Measurements from ENCODE around the gene MMP26. TPM values are rescaled to one million over a fixed set of nuclear protein-coding genes. Genes with fewer than 3 reads are reported as not detected.

The MMP26 gene
- polyA plus RNA-seq, 1 donor: not detected

- no peaks in the 10 kb centered on the region for H3K9me3 ChIP-seq (ENCODE audit: control insufficient read depth, low read depth, low read length)
- no peak overlapping the region for H3K4me3 ChIP-seq (ENCODE audit: low read length)
- 67% methylated on average over 1 of the region's 3 CpGs for WGBS (ENCODE audit: insufficient coverage, low lambda C conversion rate)
- no peaks in the 10 kb centered on the region for H3K4me1 ChIP-seq (ENCODE audit: control insufficient read depth, insufficient read depth, low read length)
- peak in 1 of 2 donors; percentile 16 for DNase-seq
- no peak overlapping the region for H3K27ac ChIP-seq (ENCODE audit: low read length)
- H3K27me3 ChIP-seq (ENCODE audit: control insufficient read depth, insufficient read depth, low read length): no peaks in the 10 kb centered on the region
- no peaks in the 10 kb centered on the region for H3K36me3 ChIP-seq (ENCODE audit: control insufficient read depth, insufficient read depth, low read length)
Observed at GRCh38 chr11:4680341-4680740, 24.2 kb upstream of the MMP26 start.

DNA sequence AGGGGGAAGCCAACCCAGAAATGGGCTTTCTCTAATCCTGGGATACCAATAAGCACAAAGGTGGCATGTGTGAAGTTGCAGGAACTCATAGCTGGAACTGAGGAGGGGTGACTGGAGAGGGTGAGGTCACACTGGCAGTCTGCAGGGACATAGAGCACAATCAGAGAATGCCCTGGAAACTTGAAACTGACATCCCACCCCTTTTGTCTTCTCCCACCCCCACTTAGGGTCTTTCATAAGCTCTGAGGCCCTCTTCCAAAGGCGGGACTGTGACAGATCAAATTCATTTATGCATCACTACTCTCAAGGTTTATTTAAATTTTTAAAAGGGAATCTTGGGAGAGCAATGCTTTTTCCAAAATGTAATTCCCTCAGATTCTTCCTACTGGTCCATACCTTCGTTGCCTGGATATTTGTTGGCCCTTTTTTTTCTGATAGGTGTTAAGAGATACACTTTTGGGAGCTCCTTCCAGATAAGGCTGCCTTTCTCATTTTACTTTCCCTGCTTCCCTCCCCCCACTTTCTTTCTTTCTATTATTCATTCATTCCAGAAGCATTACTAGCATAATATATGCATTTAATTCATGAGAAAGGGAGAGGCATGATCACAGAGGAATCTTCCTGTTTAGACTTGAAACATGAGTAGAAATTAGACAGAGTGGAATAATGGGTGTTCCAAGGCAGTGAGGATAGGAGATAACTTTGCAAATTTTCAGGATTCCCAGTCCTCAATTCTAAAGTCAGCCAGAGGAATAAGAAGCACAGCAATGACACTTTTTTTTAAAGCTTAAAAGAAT is 21.8 kb upstream of the MMP26 start:
- no peak for DNase-seq
- 89% methylated on average over 2 of the region's 2 CpGs for WGBS (ENCODE audit: insufficient coverage, low lambda C conversion rate)
- Histone ChIP-seq H3K4me1 (ENCODE audit: control insufficient read depth, insufficient read depth, low read length) (no peaks in the 10 kb centered on the region), H3K4me3 (ENCODE audit: low read length) (no peak overlapping the region), H3K36me3 (ENCODE audit: control insufficient read depth, insufficient read depth, low read length) (no peaks in the 10 kb centered on the region), H3K9me3 (ENCODE audit: control insufficient read depth, low read depth, low read length) (no peaks in the 10 kb centered on the region), H3K27me3 (ENCODE audit: control insufficient read depth, insufficient read depth, low read length) (no peaks in the 10 kb centered on the region), H3K27ac (ENCODE audit: low read length) (no peak overlapping the region)

- Histone ChIP-seq H3K36me3 (ENCODE audit: control insufficient read depth, insufficient read depth, low read length) (no peaks in the 10 kb centered on the region), H3K27ac (ENCODE audit: low read length) (no peak overlapping the region), H3K4me1 (ENCODE audit: control insufficient read depth, insufficient read depth, low read length) (no peaks in the 10 kb centered on the region), H3K9me3 (ENCODE audit: control insufficient read depth, low read depth, low read length) (no peaks in the 10 kb centered on the region), H3K27me3 (ENCODE audit: control insufficient read depth, insufficient read depth, low read length) (no peaks in the 10 kb centered on the region), H3K4me3 (ENCODE audit: low read length) (no peak overlapping the region)
- WGBS (ENCODE audit: insufficient coverage, low lambda C conversion rate): no CpG with 5 or more reads among the region's 3 CpGs
- no peak for DNase-seq
Observed at GRCh38 chr11:4684631-4685285, 19.8 kb upstream of the MMP26 start.

GRCh38 chr11:4695442-4695841 is 9.1 kb upstream of the MMP26 start:
- Histone ChIP-seq H3K27ac (ENCODE audit: low read length) (no peak overlapping the region), H3K27me3 (ENCODE audit: control insufficient read depth, insufficient read depth, low read length) (no peaks in the 10 kb centered on the region), H3K9me3 (ENCODE audit: control insufficient read depth, low read depth, low read length) (no peaks in the 10 kb centered on the region), H3K4me3 (ENCODE audit: low read length) (no peak overlapping the region), H3K36me3 (ENCODE audit: control insufficient read depth, insufficient read depth, low read length) (no peaks in the 10 kb centered on the region), H3K4me1 (ENCODE audit: control insufficient read depth, insufficient read depth, low read length) (no peaks in the 10 kb centered on the region)
- DNase-seq: no peak
- no CpG with 5 or more reads among the region's 1 CpG for WGBS (ENCODE audit: insufficient coverage, low lambda C conversion rate)

DNA sequence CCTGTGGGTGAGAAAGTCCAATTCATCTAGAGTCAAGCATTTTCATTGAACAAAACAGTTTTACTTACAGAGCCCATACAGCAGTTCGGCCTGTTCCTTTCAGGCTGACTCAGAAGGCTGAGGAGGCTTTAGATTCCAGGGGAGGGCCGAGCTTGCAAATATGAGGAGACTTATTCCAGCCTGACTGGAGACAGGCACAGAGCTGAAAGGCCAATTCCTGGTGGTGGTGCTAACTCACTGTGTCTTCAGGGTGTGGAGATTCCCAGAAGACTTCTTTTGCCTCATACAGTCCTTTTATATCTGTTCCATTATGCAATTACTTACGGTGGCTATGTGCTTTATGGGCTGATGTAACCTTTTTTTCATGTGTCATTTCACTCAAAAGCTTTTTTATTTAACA is 7.0 kb upstream of the MMP26 start, which contains the start of gene OR51E2:
Gene OR51E2, minus strand, starts transcription at position 269 of the 400 bp plus-strand sequence. CDS start 15,142 bp downstream, outside the sequence.
- 100% methylated on average over 1 of the region's 3 CpGs for WGBS (ENCODE audit: insufficient coverage, low lambda C conversion rate)
- H3K4me1 ChIP-seq (ENCODE audit: control insufficient read depth, insufficient read depth, low read length): no peaks in the 10 kb centered on the region
- H3K27me3 ChIP-seq (ENCODE audit: control insufficient read depth, insufficient read depth, low read length): no peaks in the 10 kb centered on the region
- no peaks in the 10 kb centered on the region for H3K9me3 ChIP-seq (ENCODE audit: control insufficient read depth, low read depth, low read length)
- H3K4me3 ChIP-seq (ENCODE audit: low read length): no peak within 1 kb of the TSS
- no peak within 1 kb of the TSS for H3K27ac ChIP-seq (ENCODE audit: low read length)
- no peaks in the 10 kb centered on the region for H3K36me3 ChIP-seq (ENCODE audit: control insufficient read depth, insufficient read depth, low read length)
- DNase-seq: no peak

GRCh38 chr11:4699697-4700435 is 4.7 kb upstream of the MMP26 start:
- 100% methylated on average over 1 of the region's 3 CpGs for WGBS (ENCODE audit: insufficient coverage, low lambda C conversion rate)
- no peak for DNase-seq
- Histone ChIP-seq H3K36me3 (ENCODE audit: control insufficient read depth, insufficient read depth, low read length) (no peaks in the 10 kb centered on the region), H3K4me1 (ENCODE audit: control insufficient read depth, insufficient read depth, low read length) (no peaks in the 10 kb centered on the region), H3K4me3 (ENCODE audit: low read length) (no peak overlapping the region), H3K27me3 (ENCODE audit: control insufficient read depth, insufficient read depth, low read length) (no peaks in the 10 kb centered on the region), H3K27ac (ENCODE audit: low read length) (no peak overlapping the region), H3K9me3 (ENCODE audit: control insufficient read depth, low read depth, low read length) (no peaks in the 10 kb centered on the region)

GRCh38 chr11:4700436-4700820 is 4.2 kb upstream of the MMP26 start:
- no peak for DNase-seq
- H3K27me3 ChIP-seq (ENCODE audit: control insufficient read depth, insufficient read depth, low read length): no peaks in the 10 kb centered on the region
- no peak overlapping the region for H3K4me3 ChIP-seq (ENCODE audit: low read length)
- no peaks in the 10 kb centered on the region for H3K36me3 ChIP-seq (ENCODE audit: control insufficient read depth, insufficient read depth, low read length)
- H3K9me3 ChIP-seq (ENCODE audit: control insufficient read depth, low read depth, low read length): no peaks in the 10 kb centered on the region
- no peaks in the 10 kb centered on the region for H3K4me1 ChIP-seq (ENCODE audit: control insufficient read depth, insufficient read depth, low read length)
- no CpG with 5 or more reads among the region's 1 CpG for WGBS (ENCODE audit: insufficient coverage, low lambda C conversion rate)
- H3K27ac ChIP-seq (ENCODE audit: low read length): no peak overlapping the region

- Histone ChIP-seq H3K27ac (ENCODE audit: low read length) (no peak overlapping the region), H3K27me3 (ENCODE audit: control insufficient read depth, insufficient read depth, low read length) (no peaks in the 10 kb centered on the region), H3K4me3 (ENCODE audit: low read length) (no peak overlapping the region), H3K9me3 (ENCODE audit: control insufficient read depth, low read depth, low read length) (no peaks in the 10 kb centered on the region), H3K36me3 (ENCODE audit: control insufficient read depth, insufficient read depth, low read length) (no peaks in the 10 kb centered on the region), H3K4me1 (ENCODE audit: control insufficient read depth, insufficient read depth, low read length) (no peaks in the 10 kb centered on the region)
- 85% methylated on average over 5 of the region's 8 CpGs for WGBS (ENCODE audit: insufficient coverage, low lambda C conversion rate)
- no peak for DNase-seq
Observed at GRCh38 chr11:4704790-4705334, 278 bp downstream of the MMP26 start.

GRCh38 chr11:4713241-4713640 is 8.7 kb downstream of the MMP26 start:
- no peak for DNase-seq
- H3K27ac ChIP-seq (ENCODE audit: low read length): no peak overlapping the region
- no peaks in the 10 kb centered on the region for H3K27me3 ChIP-seq (ENCODE audit: control insufficient read depth, insufficient read depth, low read length)
- H3K9me3 ChIP-seq (ENCODE audit: control insufficient read depth, low read depth, low read length): no peaks in the 10 kb centered on the region
- H3K4me3 ChIP-seq (ENCODE audit: low read length): no peak overlapping the region
- 0% methylated on average over 1 of the region's 1 CpG for WGBS (ENCODE audit: insufficient coverage, low lambda C conversion rate)
- no peaks in the 10 kb centered on the region for H3K36me3 ChIP-seq (ENCODE audit: control insufficient read depth, insufficient read depth, low read length)
- no peaks in the 10 kb centered on the region for H3K4me1 ChIP-seq (ENCODE audit: control insufficient read depth, insufficient read depth, low read length)

DNA sequence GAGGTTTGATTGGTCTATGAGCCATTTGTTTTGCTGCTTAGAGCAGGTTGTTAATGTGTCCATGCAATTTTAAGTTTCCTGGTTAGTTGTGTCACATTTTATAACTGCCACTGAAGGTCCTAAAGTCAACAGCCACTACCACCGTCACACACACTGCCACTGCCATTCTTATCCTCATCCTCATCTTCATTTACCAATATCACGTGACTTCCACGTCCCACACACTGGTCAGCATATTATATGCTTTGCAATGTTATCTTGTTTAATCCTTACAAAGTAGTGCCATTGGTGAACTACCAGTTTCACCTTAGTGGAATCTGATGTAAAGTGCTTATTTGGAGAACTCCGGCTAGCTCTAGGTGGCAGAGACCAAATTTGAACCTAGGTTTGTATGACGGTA is 9.7 kb downstream of the MMP26 start:
- no peaks in the 10 kb centered on the region for H3K4me1 ChIP-seq (ENCODE audit: control insufficient read depth, insufficient read depth, low read length)
- H3K27me3 ChIP-seq (ENCODE audit: control insufficient read depth, insufficient read depth, low read length): no peaks in the 10 kb centered on the region
- WGBS (ENCODE audit: insufficient coverage, low lambda C conversion rate): 40% methylated on average over 1 of the region's 5 CpGs
- no peak overlapping the region for H3K4me3 ChIP-seq (ENCODE audit: low read length)
- no peak for DNase-seq
- no peaks in the 10 kb centered on the region for H3K36me3 ChIP-seq (ENCODE audit: control insufficient read depth, insufficient read depth, low read length)
- no peak overlapping the region for H3K27ac ChIP-seq (ENCODE audit: low read length)
- H3K9me3 ChIP-seq (ENCODE audit: control insufficient read depth, low read depth, low read length): no peaks in the 10 kb centered on the region

Measured in large intestine (tissue), 3 donors.